ENCODE data around the gene ARIH1. TPM values are rescaled to one million over a fixed set of nuclear protein-coding genes. Genes with fewer than 3 reads are reported as not detected.

Gene ARIH1
- total RNA-seq, 1 experiment from 2014 or later = 209 TPM

DNA sequence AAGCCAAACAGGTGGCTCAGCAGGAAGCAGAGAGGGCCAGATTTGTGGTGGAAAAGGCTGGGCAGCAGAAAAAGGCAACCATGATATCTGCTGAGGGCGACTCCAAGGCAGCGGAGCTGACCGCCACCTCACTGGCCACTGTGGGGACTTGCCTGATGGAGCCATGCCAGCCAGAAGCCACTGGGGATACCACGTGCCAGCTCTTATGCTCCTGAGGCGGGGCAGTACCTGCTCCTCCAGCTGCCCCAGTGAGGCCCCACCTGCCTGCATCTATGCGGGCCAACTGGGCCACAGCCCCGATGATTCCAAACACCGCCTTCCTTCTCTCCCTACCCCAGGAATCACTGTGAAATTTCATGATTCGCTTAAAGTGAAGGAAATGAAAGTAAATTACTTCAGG lies 22.9 kb upstream of the ARIH1 start:
- no peak overlapping the region for H2AFZ ChIP-seq (ENCODE audit: low read depth, low read length, poor library complexity, severe bottlenecking)
- CTCF ChIA-PET = no interaction called here

DNA sequence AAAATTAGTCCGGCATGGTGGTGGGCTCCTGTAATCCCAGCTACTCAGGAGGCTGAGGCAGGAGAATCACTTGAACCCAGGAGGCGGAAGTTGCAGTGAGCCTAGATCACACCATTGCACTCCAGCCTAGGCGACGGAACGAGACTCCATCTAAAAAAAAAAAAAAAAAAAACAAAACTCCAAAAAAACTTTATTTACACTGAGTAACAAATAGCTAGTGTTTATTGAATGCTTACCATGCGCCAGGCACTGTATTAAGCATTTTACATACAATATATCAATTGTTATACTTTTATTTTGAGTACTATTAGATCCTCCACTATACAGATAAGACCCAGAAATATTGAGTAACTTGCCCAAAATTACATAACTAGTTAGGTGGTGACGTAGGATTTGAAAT lies 17.4 kb upstream of the ARIH1 start:
- no peaks in the 10 kb centered on the region for H3K79me2 ChIP-seq (ENCODE audit: insufficient read depth, low read length)
- POLR2A ChIA-PET = no interaction called here
- no peaks in the 10 kb centered on the region for H3K9me2 ChIP-seq (ENCODE audit: insufficient read depth)
- intact Hi-C loops (cut with micrococcal nuclease) = no loop called here
- no TSS peak for BruUV-seq (replicated peaks)
- H3K27ac ChIP-seq (ENCODE audit: low read depth, low read length) = no peak overlapping the region
- RAD21 ChIA-PET (ENCODE audit: low non-redundant PET in 1 of 2, low total read pairs in 2 of 2, uncharacterized antibody in 2 of 2, unreplicated experiment in 2 of 2) = no interaction called here
- TF ChIP-seq CBX3 (IDR thresholded peaks at IDR 0.05; ENCODE audit: low read depth) (no peak), POLR2AphosphoS5 (IDR thresholded peaks at IDR 0.05; ENCODE audit: low read depth, low read length) (no peak)
- H4K20me1 ChIP-seq (ENCODE audit: insufficient read depth) = no peaks in the 10 kb centered on the region
- H2AFZ ChIP-seq (ENCODE audit: low read depth, low read length, poor library complexity, severe bottlenecking) = no peak overlapping the region
- H3K9me3 ChIP-seq (ENCODE audit: control insufficient read depth in 1 of 2, insufficient read depth in 1 of 2, low read depth in 1 of 2, low read length in 2 of 2) = no peaks in the 10 kb centered on the region
- H3K4me2 ChIP-seq (ENCODE audit: low read length) = no peak overlapping the region
- ATAC-seq (no peak), DNase-seq (ENCODE audit: low read depth, low spot score) (no peak)
- CTCF ChIA-PET = no interaction called here
- no peaks in the 10 kb centered on the region for H3K4me1 ChIP-seq (ENCODE audit: control insufficient read depth in 1 of 2, insufficient read depth in 2 of 2, low read length in 2 of 2)
- H3K9ac ChIP-seq (ENCODE audit: low read length) = no peak overlapping the region
- no peak overlapping the region for H3K4me3 ChIP-seq (replicated peaks in 1 of 2; ENCODE audit: low read depth in 1 of 2, low read length in 2 of 2)
- no peaks in the 10 kb centered on the region for H3K27me3 ChIP-seq (ENCODE audit: insufficient read depth, low read length)
- H3K36me3 ChIP-seq (ENCODE audit: control insufficient read depth in 1 of 2, insufficient read depth in 2 of 2, low read length in 2 of 2) = no peaks in the 10 kb centered on the region

More for the DNA sequence above, 22.9 kb upstream of the ARIH1 start:
- Histone ChIP-seq H3K9me2 (ENCODE audit: insufficient read depth) (no peaks in the 10 kb centered on the region), H3K4me1 (ENCODE audit: control insufficient read depth in 1 of 2, insufficient read depth in 2 of 2, low read length in 2 of 2) (no peaks in the 10 kb centered on the region), H3K9ac (ENCODE audit: low read length) (no peak overlapping the region), H3K27ac (ENCODE audit: low read depth, low read length) (no peak overlapping the region), H3K36me3 (ENCODE audit: control insufficient read depth in 1 of 2, insufficient read depth in 2 of 2, low read length in 2 of 2) (no peaks in the 10 kb centered on the region), H3K27me3 (ENCODE audit: insufficient read depth, low read length) (no peaks in the 10 kb centered on the region), H3K79me2 (ENCODE audit: insufficient read depth, low read length) (no peaks in the 10 kb centered on the region), H3K4me3 (replicated peaks in 1 of 2; ENCODE audit: low read depth in 1 of 2, low read length in 2 of 2) (no peak overlapping the region), H4K20me1 (ENCODE audit: insufficient read depth) (no peaks in the 10 kb centered on the region), H3K9me3 (ENCODE audit: control insufficient read depth in 1 of 2, insufficient read depth in 1 of 2, low read depth in 1 of 2, low read length in 2 of 2) (no peaks in the 10 kb centered on the region), H3K4me2 (ENCODE audit: low read length) (no peak overlapping the region)
- ChIA-PET POLR2A (no interaction called here), RAD21 (ENCODE audit: low non-redundant PET in 1 of 2, low total read pairs in 2 of 2, uncharacterized antibody in 2 of 2, unreplicated experiment in 2 of 2) (no interaction called here)
- intact Hi-C loops (cut with micrococcal nuclease) = no loop called here
- ATAC-seq = no peak
- BruUV-seq (replicated peaks) = no TSS peak
- TF ChIP-seq, protein P1, sequence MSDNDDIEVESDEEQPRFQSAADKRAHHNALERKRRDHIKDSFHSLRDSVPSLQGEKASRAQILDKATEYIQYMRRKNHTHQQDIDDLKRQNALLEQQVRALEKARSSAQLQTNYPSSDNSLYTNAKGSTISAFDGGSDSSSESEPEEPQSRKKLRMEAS (IDR thresholded peaks at IDR 0.05) = no peak
- TF ChIP-seq ZFX (IDR thresholded peaks at IDR 0.05) (no peak), EZH2 (IDR thresholded peaks at IDR 0.05) (no peak), SIN3A (IDR thresholded peaks at IDR 0.05; ENCODE audit: low read depth) (no peak), EZH2phosphoT487 (IDR thresholded peaks at IDR 0.05; ENCODE audit: borderline replicate concordance) (no peak), ZNF274 (IDR thresholded peaks at IDR 0.05; ENCODE audit: low read depth, low read length) (no peak), YY1 (IDR thresholded peaks at IDR 0.05; ENCODE audit: extremely low read depth, insufficient replicate concordance, low read depth, low read length) (no peak), POLR2AphosphoS5 (IDR thresholded peaks at IDR 0.05; ENCODE audit: low read depth, low read length) (no peak)
- TF ChIP-seq, protein P2, sequence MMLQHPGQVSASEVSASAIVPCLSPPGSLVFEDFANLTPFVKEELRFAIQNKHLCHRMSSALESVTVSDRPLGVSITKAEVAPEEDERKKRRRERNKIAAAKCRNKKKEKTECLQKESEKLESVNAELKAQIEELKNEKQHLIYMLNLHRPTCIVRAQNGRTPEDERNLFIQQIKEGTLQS (IDR thresholded peaks at IDR 0.05) = no peak
- no peak for DNase-seq (ENCODE audit: low read depth, low spot score)

All from HCT116 (cell line).